ENCODE data around the gene CRISPLD2. TPM values are rescaled to one million over a fixed set of nuclear protein-coding genes. Genes with fewer than 3 reads are reported as not detected.

Gene CRISPLD2
- total RNA-seq, 4 donors from 2014 or later: 54.9 to 109 (median 63.4) TPM

DNA sequence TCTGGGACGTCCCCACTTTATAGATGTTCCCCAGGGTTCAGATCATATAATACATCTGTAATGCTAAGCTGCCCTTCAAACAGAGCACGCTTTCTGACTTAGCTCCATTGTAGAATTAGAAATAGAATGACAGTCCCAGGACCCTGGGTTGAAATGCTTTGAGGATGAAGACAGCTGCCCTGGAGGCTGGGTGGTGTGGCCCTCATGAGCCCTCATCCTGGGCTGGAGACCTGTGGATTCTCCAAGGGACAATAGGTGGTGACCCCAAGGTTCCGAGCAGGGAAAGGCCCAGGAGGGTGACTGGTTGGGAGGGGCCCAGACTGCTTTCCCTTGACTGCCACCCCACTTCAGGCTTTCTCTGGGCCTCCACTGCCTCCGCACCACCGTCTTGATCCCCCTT lies 59.0 kb downstream of the CRISPLD2 start:
- 94% methylated on average over 5 of the region's 5 CpGs for WGBS
- Histone ChIP-seq H3K36me3 (peaks cover 12% of the 10 kb centered on the region), H3K4me1 (peaks cover 33% of the 10 kb centered on the region), H3K9me3 (no peaks in the 10 kb centered on the region), H3K27ac (no peak overlapping the region), H3K4me3 (no peak overlapping the region), H3K27me3 (no peaks in the 10 kb centered on the region)
- TF ChIP-seq EP300 (IDR thresholded peaks at IDR 0.05) (no peak), POLR2A (IDR thresholded peaks at IDR 0.05) (no peak), POLR2AphosphoS5 (IDR thresholded peaks at IDR 0.05) (no peak)
- TF ChIP-seq, protein P1, sequence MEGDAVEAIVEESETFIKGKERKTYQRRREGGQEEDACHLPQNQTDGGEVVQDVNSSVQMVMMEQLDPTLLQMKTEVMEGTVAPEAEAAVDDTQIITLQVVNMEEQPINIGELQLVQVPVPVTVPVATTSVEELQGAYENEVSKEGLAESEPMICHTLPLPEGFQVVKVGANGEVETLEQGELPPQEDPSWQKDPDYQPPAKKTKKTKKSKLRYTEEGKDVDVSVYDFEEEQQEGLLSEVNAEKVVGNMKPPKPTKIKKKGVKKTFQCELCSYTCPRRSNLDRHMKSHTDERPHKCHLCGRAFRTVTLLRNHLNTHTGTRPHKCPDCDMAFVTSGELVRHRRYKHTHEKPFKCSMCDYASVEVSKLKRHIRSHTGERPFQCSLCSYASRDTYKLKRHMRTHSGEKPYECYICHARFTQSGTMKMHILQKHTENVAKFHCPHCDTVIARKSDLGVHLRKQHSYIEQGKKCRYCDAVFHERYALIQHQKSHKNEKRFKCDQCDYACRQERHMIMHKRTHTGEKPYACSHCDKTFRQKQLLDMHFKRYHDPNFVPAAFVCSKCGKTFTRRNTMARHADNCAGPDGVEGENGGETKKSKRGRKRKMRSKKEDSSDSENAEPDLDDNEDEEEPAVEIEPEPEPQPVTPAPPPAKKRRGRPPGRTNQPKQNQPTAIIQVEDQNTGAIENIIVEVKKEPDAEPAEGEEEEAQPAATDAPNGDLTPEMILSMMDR (IDR thresholded peaks at IDR 0.05): no peak
- DNase-seq (ENCODE audit: low spot score in 2 of 2): no peak

DNA sequence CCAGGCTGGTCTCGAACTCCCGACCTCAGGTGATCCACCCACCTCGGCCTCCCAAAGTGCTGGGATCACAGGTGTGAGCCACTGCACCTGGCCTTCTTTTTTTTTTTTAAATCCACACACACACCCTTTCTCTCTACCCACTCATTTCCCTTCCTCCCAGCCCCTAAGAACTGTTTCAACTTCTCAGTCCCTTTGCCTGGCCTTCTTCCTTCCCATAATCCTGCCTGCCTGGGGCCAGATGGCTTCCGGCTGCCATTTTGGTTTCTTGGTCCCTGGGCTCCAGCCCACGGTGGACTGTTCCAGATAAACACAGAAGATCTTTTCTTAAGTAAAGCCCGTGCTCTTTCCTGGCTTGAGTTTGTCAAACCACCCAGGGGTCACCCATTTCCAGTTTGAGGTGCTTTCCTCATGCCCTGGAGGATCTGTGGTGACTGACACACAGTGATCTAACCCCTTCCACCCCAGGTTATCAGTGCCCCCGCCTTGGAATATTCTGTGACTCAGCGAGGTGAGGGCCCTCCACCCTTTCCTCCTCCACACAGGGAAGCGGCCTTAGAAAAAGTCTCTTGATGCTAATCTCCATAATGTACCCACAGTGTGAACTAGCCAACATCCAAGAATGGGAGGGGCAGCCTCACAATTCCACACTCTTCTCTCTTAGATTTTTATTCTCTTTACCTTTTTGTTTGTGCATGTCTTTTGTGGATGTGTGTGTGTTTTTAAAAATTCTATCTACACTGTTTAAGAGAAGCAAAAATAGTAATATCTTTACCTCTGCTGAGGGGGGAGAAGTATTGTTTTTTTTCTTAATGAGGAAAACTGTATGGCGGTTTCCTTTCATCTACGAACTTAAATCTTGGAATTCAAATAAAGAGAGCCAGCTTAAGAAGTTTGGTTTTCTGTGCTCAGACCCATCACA lies 60.0 kb downstream of the CRISPLD2 start:
- WGBS: 60% methylated on average over 11 of the region's 11 CpGs
- peaks cover 14% of the 10 kb centered on the region for H3K36me3 ChIP-seq
- H3K4me3 ChIP-seq: no peak overlapping the region
- DNase-seq (ENCODE audit: low spot score in 2 of 2): no peak
- peaks cover 43% of the 10 kb centered on the region for H3K4me1 ChIP-seq
- no peaks in the 10 kb centered on the region for H3K27me3 ChIP-seq
- no peaks in the 10 kb centered on the region for H3K9me3 ChIP-seq
- H3K27ac ChIP-seq: peak overlapping the region; percentile 42
- no peak for TF ChIP-seq POLR2AphosphoS5 (IDR thresholded peaks at IDR 0.05)
- no peak for TF ChIP-seq EP300 (IDR thresholded peaks at IDR 0.05)

DNA sequence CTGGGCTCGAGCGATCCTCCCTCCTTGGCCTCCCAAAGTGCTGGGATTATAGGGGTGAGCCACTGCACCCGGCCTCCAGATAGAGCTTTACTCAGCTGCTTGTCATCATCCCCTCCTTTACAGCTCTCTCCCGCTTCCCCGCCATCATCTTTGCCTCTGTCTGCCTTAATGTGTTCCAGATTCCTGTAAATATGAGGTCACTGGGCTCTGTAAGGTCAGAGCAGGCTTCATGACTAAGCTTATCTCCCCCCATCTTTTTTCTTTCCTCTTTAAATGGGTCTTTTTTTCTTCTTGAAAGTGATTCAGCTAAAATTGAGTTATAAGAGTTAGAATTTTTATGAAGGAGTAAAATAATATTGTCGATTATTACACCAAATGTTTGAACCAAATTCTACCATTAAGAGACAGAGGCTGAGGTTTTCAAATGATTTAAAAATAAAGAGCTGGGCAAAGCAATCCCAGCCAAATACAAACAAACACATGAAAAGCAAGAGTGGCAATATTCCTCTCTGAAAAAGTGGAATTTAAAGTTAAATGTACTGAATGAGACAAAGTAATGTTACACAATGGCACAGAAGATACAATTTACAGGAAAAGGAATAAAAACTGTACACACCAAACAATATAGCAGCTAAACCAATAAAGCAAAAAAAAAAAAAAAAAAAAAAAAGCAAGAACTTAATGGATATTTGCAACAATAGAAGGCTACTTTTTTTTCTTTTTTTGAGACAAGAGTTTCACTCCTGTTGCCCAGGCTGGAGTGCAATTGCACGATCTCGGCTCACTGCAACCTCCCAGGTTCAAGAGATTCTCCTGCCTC lies 62.1 kb downstream of the CRISPLD2 start:
- H3K27ac ChIP-seq: no peak overlapping the region
- H3K36me3 ChIP-seq: peaks cover 25% of the 10 kb centered on the region
- WGBS: 58% methylated on average over 8 of the region's 8 CpGs
- peaks cover 56% of the 10 kb centered on the region for H3K4me1 ChIP-seq
- no peaks in the 10 kb centered on the region for H3K27me3 ChIP-seq
- H3K4me3 ChIP-seq: no peak overlapping the region
- no peaks in the 10 kb centered on the region for H3K9me3 ChIP-seq
- TF ChIP-seq EP300 (IDR thresholded peaks at IDR 0.05): no peak
- TF ChIP-seq POLR2A (IDR thresholded peaks at IDR 0.05): no peak
- TF ChIP-seq, protein P1 (IDR thresholded peaks at IDR 0.05): no peak
- no peak for TF ChIP-seq POLR2AphosphoS5 (IDR thresholded peaks at IDR 0.05)
- no peak for DNase-seq (ENCODE audit: low spot score in 2 of 2)

DNA sequence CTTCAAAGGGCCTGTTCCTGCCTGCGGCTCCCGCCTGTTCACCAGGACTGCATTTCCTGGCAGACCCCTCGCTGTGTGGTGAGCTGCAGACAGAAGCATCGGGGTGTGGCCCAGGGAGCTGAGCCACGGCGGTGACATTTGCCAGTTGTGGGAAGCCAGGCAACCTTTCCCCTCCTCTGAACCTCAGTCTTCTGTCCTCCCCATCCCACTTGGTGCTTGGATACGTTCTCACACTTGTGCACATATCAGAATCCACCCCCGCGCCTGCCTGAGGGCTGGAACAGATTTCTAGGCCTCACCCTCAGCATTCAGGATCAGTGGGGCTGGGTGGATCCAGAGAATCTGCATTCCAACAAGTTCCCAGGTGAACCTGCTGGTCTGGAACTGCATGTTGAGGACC lies 63.5 kb downstream of the CRISPLD2 start:
- WGBS: 21% methylated on average over 7 of the region's 9 CpGs
- DNase-seq (ENCODE audit: low spot score in 2 of 2): no peak
- no peaks in the 10 kb centered on the region for H3K27me3 ChIP-seq
- peaks cover 56% of the 10 kb centered on the region for H3K4me1 ChIP-seq
- H3K4me3 ChIP-seq: no peak overlapping the region
- H3K36me3 ChIP-seq: peaks cover 18% of the 10 kb centered on the region
- no peaks in the 10 kb centered on the region for H3K9me3 ChIP-seq
- TF ChIP-seq, protein P1 (IDR thresholded peaks at IDR 0.05): no peak
- no peak for TF ChIP-seq POLR2A (IDR thresholded peaks at IDR 0.05)
- TF ChIP-seq EP300 (IDR thresholded peaks at IDR 0.05): no peak
- TF ChIP-seq POLR2AphosphoS5 (IDR thresholded peaks at IDR 0.05): no peak
- peak overlapping the region; percentile 34 for H3K27ac ChIP-seq

DNA sequence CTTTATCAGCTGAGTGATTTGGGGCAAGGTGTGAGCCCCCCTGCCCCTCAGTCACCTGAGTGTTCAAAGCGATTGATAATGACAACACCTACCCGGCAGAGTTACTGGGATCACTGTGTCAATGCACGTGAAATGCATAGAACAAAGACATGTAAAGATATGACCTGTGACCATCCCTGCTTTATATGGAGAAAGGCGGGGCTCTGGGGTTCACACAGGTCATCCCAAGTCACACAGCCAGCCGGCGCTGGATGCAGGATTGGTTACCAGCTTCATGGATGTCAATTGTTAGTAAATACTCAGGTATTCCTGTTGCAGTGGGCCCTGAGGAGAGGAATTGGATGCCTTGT lies 64.4 kb downstream of the CRISPLD2 start:
- TF ChIP-seq POLR2A (IDR thresholded peaks at IDR 0.05) (no peak), EP300 (IDR thresholded peaks at IDR 0.05) (no peak), POLR2AphosphoS5 (IDR thresholded peaks at IDR 0.05) (no peak)
- TF ChIP-seq, protein P1 (IDR thresholded peaks at IDR 0.05): no peak
- H3K4me3 ChIP-seq: no peak overlapping the region

More for the DNA sequence above, 64.4 kb downstream of the CRISPLD2 start:
- H3K27ac ChIP-seq: peak overlapping the region; percentile 63
- peaks cover 53% of the 10 kb centered on the region for H3K4me1 ChIP-seq
- WGBS: 77% methylated on average over 6 of the region's 6 CpGs
- no peaks in the 10 kb centered on the region for H3K9me3 ChIP-seq
- peaks cover 18% of the 10 kb centered on the region for H3K36me3 ChIP-seq
- DNase-seq (ENCODE audit: low spot score in 2 of 2): no peak
- H3K27me3 ChIP-seq: no peaks in the 10 kb centered on the region

All from suprapubic skin (tissue), 4 donors.